HG03060 (cell line): Measurements from ENCODE around the gene ZNHIT2.
"Not testable (repeated sequence)": the region's sequence is repeated elsewhere in the genome, so short reads cannot be mapped to it uniquely, and the experiment has no call there.

Experiments
- ATAC-seq: cut with Tn5 transposase; IDR thresholded peaks from one replicate; pipeline ENCODE4 v1.9.1; 2021; ENCODE audit warnings: low read depth, moderate number of reproducible peaks; ENCODE audit not compliant: unreplicated experiment

The ZNHIT2 gene

DNA sequence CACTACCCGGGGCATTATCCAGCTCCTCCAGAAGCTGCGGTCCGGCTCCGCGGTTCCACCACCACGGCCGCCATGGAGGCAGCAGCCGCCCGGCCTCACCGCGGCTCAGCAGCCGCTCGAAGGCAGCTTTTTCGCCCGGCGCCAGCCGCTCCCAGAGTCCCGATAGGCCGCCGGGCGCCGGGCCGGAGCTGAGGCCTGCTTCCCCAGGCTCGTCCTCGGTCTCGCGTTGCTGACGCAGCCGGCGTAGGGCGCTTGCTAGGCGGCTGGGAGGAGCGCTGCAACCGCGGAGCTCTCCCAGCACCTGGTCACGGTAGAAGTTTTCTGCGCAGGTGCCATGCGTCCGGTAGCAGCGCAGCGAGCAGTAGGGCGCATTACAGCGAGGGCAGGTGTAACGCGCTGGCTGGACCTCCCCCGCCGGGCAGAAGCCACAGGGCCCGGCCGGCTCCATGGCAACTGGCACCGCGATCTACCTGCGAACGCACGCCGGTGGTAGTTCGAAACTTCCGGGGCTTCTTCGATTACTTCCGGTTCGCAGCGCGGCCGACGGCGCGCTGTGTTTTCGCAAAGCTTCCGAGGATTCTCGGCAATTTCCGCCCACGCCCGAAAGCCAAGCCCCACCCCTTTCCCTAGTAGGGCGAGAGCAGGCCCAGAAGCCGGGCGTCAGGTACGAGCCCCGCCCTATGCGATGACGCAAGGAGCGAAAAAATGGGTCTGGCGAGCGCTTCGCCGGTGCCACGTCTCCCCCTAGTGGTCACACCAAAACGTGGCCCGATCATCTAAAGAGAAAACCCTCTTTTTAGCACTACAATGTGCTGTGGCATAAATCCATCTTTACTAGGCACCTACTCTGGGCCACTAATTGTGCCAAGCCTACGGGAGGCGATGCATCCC lies at the start of gene ZNHIT2:
TSS of gene ZNHIT2 (minus strand) at position 496 of the 891 bp plus-strand sequence. CDS start at position 448, 48 bp downstream.
- peak; percentile 48 for ATAC-seq

DNA sequence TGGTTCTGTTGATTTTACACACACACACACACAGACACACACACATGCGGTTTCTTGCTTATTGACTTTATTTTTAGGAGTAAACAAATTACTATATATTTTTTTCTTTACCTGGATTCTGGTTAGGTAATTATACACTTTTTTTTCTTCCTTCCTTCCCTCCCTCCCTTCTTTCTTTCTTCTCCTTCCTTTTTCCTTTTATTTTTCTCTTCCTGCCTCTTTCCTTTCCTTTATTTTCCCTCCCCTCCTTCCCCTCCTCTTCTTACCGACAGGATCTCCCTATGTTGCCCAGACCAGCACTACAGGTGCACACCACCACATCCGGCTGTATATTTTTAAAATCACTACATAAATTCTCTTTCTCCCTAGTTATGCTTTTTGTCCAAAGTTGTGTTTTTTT lies 49.4 kb upstream of the ZNHIT2 start:
- ATAC-seq: no peak

DNA sequence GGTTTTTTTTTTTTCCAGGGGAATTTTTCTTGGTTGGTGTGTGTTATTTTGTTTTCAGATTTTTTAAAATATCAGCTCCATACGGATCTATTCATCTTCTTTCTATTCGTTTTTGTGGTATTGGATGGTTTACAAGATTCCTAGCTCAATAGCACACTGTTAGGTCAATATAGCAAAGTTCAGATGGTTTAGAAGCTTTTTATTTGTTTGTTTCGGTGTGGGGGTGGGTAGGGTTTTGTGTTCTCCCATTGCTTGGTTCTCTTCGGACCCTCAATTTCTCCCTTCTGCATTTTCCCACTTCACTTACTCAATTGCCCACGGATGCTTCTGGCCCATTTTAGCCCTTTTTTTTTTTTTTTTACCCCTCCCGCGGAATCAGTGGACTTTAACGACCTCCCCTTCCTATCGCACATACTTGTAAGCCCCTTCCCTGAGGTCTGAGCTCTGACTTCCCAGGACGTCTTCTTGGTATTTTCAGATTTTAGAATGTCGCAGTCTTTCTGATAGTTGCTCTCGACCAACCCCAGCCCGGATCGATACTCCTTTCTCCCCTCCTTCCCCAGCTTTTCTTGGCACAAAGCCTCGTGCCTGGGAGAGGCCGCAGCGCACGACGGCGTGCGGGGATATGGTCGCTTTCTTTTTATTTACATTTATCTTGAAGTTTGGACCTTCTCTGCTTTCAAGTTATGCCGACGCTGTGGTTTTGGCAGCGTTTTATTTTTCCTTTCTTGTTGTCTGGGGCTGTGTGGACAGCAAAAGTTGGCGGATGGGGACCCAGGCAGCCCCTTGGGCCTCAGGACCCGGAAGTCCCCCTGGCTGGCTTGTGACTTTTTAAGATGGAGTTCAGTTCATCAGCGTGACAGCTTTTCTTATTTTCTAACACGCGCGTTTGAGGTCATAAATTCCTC lies 48.2 kb upstream of the ZNHIT2 start:
- no peak for ATAC-seq

DNA sequence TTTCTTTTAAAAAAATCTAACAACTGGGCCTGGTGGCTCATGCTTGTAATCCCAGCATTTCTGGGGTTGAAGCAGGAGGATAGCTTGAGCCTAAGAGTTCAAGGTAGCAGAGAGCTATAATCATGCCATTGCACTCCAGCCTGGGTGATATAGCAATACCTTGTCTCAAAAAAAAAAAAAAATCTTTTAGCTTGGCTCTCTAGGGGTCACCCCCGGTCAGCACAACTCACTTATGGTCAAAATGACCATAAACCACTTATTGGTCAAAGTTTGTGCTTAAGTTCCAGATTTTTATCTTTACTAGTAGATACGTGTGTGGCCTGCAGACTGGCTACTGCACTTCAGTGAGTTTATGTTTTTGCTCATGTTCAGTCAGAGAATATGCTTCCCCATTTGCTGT lies 46.2 kb upstream of the ZNHIT2 start:
- ATAC-seq: no peak

DNA sequence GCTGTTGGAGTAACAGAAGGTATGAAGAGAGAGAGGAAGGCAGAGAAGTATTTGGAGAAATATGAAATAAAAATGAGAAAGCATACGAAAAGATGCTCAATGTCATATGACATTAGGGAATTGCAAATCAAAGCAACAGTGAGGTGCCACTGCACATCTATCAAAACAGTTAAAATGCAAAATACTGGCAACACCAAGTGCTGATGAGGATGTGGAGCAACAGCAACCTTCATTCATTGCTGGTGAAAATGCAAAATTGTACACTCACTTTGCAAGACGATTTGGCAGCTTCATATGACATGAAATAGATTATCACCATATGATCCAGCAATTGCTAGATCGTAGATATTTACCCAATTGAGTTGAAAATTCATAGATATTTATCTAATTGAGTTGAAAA lies 43.1 kb upstream of the ZNHIT2 start:
- no peak for ATAC-seq

DNA sequence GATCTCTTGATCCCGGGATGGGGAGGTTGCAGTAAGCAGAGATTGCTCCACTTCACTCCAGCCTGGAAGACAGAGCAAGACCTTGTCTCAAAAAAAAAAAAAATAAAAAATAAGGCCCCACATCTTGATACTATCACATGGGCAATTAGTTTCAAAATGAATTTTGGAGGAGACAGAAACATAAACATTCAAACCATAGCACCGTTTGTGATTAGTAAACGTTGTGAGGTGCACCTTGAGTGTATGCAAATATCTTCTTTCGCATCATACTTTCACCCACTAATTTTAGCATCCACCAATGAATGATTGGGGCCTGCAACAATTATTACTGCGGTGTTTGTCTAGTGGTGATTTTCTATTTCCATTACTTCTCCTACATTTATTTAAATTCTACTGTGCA lies 41.5 kb upstream of the ZNHIT2 start:
- ATAC-seq: peak; percentile 71

DNA sequence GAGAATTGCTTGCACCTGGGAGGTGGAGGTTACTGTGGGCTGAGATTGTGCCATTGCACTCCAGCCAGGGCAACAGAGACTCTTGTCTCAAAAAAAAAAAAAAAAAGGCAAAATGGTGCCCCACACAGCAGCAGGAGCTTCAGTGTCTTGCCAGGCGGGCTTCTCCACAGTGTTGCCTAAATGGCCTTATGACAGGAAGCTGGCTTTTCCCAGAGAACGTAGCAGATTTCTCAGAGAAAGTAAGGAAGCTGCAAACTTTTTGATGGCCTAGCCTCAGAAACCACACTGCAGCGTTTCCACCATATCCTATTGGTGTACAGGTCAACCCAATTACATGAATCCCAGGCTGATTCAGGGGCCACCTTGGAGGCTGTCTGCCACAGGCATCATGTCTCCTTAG lies 39.8 kb upstream of the ZNHIT2 start:
- no peak for ATAC-seq

DNA sequence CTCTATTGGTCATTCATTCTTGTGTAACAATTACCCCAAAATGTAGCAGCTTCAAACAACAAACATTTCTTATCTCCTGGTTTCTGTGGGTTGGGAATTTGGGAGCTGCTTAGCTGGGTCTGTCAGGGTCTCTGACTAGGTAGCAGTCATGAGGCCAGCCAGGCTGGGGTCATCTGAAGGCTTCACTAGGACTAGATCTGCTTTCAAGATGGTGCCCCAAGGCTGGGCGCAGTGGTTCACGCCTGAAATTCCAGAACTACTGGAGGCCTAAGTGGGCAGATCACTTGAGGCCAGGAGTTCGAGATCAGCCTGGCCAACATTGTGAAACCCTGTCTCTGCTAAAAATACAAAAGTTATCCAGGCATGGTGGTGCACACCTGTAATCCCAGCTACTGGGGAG lies 39.4 kb upstream of the ZNHIT2 start:
- no peak for ATAC-seq

DNA sequence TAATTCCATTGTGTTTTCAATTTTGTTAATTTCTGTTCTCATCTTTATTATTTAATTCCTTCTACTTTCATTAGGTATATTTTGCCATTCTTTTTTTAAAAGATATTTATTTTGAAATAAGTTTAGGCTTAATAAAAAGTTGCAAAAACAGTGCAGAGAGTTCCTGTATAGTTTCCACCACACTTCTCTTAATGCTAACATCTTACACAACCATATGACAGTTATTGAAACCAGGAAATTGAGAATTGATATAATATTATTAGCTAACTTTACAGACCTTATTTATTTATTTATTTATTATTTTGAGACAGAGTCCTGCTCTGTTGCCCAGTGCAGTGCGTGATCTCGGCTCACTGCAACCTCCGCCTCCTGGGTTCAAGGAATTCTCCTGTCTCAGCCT lies 38.8 kb upstream of the ZNHIT2 start:
- ATAC-seq: no peak

DNA sequence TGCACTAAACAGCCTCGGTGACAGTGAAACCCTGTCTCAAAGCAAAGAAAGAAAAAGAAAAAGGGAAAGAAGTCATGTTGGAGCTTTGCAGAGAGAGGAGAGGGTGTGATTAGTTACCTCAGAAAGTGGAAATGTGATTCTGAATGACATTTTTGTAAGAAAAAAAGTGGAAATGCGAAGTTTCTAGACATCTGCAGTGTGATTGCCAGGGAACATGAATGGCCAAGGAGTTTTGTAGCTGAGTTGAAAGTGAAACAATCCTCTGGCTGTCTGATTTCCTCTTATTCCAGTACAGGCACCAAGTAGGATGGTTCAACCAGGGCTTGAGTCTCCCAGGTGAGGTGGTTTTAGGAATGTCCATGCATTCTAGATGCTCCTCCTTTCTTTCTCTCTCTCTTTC lies 34.6 kb upstream of the ZNHIT2 start:
- ATAC-seq: no peak

DNA sequence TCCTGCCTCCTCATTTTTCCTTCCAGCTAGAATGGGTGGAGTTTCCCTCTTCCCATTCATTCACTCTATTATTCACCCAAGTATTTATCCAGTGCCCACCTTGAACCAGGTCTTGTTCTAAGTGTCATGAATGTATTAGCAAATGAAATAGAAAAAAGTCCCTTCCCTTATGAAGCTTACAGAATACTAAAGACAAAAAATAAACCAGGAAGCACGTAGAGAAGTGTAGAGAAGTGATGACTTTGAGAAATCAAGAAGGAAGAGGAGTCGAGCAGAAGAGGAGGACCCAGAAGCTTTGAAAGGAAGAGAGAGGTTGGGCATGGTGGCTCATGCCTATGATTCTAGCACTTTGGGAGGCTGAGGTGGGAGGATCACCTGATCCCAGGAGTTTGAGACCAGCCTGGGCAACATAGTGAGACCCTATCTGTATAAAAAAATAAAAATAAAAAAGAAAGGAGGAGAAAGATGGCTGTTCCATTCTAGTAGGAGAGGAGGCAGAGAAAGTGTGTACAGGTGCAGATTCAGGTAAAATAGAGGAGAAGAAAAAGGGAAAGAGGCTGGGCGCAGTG lies 33.9 kb upstream of the ZNHIT2 start:
- ATAC-seq: no peak

DNA sequence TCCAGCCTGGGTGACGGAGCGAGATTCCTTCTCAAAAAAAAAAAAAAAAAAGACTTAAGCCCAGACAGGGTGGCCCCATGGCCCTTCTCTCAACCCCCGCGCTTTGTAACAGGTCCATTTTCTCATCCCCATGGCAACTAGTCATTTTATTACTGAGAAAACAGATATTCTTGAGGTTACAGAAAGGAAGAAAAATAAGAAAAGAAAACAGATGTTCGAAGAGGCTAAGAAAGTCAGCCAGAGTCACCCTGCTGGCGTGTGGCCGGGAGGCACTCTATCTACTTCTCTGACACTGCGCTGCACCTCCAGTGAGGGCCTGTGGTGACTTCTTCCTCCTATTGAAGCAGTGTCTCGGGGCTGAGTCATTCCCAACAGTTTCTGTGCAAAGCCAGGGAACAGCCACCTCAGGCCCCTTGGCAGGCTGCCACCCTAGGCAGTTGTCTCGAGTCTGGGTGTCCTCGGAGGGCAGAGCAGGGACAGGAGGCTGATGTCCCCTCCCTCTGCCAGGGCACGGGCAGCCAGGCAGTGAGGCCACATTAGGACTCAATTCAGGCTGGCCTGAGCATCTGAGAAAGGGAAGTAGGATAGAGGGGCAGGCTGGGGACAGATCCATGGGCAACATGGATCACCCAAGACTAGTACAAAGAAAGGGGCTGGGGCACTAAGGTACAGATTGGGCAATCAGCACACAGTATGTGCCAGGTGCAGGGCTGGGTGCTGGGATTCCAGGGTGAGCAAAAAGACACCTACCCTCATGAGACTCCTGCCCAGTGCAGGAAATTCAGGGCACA lies 33.2 kb upstream of the ZNHIT2 start:
- ATAC-seq: no peak

DNA sequence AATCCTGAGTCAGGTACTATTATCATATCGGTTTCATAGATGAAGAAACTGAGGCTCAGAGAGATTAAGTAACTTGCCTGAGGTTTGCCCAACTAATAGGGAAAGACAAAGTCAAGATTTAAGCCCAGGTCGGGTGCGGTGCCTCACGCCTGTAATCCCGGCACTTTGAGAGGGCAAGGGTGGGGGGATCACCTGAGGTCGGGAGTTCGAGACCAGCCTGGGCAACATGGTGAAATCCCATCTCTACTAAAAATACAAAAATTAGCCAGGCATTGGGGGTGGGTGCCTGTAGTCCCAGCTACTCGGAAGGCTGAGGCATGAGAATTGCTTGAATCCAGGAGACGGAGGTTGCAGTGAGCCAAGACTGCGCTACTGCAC lies 32.6 kb upstream of the ZNHIT2 start:
- not testable (repeated sequence) for ATAC-seq

DNA sequence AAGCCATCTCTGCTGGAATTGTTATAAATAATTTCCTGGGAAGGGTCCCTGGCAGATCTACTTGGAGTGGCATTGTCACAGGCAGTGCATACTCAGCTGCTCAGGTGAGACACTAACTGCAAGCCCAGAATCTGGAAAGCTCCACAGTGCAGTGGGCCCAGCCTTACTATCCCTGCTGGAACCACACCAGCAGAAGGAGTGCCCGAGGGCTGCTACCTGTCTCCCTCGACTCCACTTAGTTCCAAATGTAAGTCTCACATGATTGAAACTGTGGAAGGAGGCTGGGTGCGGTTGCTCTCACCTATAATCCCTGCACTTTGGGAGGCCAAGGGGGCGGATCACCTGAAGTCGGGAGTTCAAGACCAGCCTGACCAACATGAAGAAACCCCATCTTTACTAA lies 31.2 kb upstream of the ZNHIT2 start:
- ATAC-seq: no peak

DNA sequence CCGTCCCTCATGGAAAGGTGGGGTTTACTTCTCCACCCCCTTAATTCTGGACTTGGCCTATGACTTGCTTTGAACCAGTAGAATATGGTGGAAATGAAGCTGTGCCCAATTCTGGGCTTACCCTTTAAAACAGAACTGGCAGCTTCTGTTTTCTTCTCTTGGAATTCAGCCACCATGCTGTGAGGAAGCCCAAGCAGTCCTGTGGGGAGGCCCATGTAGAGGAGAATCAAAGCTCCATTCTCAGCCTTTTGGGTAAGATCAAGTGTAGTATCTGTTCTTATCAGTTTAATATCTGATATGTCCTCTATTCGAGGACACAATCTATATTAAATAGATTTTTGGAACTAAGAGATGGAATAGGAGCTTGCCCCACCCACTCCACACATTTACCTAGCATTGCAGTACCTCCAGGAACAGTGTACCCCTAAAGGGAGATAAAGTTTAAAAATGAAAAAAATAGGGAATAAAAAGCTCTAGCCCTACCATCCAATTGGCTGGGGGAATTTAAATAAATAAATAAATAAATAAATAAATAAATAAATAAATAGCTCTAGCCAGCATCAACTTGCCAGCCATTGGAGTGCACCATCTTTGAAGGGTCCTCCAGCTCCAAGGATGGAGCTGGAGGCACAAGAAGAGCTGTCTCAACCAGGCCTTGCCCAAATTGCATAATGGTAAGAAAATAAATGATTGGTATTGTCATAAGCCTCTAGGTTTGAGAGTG lies 30.0 kb upstream of the ZNHIT2 start:
- ATAC-seq: no peak

DNA sequence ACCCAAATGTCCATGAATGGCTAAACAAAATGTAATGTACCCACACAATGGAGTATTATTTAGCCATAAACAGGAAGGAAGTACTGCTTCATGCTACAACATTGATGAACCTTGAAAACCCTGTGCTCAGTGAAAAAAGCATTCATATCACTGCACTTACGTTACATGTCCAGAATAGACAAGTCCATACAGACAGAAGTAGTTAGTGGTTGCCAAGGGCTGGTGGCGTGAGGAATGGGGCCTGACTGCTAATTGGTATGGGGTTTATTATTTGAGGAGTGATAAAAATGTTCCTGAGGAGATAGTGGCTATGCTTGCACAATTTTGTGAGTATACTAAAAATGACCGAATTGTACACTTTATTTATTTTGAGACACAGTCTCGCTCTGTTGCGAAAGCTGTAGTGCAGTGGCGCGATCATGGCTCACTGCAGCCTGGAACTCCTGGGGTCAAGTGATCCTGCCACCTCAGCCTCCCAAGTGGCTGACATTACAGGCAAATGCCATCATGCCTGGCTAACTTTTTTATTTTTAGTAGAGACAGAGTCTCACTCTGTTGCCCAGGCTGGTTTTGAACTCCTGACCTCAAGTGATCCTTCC lies 24.5 kb upstream of the ZNHIT2 start:
- no peak for ATAC-seq

DNA sequence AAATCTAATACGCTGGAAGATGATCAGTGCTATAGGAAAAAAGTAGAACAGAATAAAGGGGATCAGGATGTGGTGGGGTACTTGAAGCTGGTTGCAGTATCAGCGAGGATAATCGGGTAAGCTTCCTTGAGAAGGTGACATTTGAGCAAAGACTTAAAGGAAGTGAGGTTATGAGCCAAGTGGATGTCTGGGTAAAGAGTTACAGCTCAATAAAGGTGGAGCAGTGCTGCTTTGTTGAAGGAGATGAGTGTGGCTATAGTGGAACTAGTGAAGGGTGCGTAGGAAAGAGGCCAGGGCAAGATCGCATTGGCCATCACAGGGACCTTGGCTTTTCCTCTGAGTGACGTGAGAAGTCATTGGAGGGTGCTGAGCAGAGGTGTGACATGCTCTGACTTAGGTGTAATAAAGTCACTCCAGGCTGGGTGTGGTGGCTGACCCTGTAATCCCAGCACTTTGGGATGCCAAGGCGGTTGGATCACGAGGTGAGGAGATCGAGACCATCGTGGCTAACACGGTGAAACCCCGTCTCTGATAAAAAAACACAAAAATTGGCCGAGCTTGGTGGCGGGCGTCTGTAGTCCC lies 19.1 kb upstream of the ZNHIT2 start:
- ATAC-seq: no peak

DNA sequence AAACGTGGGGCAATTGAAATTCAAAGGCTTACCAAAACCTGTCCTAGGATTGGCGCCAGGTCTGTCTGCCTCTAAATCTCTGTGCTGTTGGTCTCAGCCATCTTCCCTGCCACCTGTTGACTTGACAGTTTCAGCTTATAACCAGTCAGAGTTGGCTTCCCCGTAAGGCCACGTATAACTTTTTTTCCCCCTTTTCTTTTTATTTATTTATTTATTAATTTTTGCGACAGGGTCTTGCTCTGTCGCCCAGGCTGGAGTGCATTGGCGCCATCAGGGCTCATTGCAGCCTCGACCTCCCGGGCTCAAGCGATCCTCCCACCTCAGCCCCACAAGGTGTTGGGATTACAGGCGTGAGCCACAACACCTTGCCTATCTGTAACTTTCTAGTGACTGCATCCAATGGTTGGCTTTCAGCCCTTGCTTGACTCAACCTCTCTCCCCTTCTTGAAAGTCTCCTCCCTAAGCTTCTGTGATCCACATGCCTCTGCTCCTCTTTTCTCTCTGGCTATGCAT lies 18.2 kb upstream of the ZNHIT2 start:
- ATAC-seq: no peak
